ENCODE data around the gene ABHD17B.
"Not testable (repeated sequence)": the region's sequence is repeated elsewhere in the genome, so short reads cannot be mapped to it uniquely, and the experiment has no call there.

Gene ABHD17B

DNA sequence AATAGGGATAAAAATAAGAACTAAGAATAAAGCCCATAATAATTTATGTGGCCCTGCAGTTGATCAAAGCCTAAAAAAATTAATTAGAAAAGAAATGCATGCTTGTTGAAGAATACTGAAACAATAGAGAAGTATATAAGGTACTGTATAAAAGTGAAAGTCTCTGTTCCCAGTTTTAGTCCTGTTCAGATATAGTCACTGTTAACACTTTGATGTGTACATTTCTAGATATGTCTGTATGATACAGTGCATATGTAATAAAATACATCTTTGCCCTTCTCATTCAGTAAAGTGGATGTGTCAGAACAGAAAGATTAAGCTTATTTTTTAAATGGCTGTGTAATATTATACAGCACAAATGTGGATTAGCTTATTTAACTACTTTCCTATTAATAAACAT lies 4.5 kb upstream of the ABHD17B start:
- no peak for DNase-seq (ENCODE audit: low spot score)

DNA sequence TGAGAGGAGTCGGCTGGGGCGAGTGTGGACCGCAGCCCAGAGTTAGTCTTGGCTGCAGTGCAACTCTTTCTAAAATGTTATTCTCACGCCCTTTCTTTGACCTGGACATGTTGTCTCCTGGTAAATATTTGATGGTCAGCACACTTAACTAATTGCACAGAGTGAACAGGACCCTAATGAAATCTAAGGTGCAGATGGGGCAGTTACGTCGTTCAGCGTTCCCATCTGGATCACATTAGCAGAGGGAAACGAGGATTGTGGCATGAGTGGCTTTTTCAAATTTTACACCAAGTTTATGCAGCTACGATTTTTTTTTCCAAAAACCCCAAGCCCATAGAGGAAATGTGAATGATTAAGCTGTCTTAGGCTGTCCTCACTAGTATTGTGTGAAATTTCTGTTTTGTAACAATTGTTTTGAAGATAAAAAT lies 929 bp upstream of the ABHD17B start:
- DNase-seq (ENCODE audit: low spot score), result no peak

DNA sequence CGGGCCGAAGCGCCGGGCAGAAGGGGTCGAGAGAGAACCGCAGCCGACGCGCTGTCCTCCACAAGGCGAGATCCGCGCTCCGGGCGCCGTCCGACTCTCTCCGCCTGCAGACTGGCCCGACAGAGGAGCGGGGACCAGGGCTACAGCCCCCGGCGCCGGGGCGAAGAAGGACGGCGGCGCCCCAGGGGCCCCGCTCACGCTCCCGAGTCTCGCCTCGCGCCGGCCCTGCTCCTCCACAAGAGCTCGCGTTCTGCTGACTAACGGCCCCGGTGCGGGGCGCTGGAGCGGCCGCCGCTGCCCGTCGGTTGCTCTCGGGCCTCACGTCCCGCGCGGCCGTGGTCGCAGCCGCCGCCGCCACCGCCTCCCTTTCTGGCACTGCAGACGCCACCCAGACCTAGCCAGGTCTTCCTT lies 338 bp downstream of the ABHD17B start:
- no peak for DNase-seq (ENCODE audit: low spot score)

DNA sequence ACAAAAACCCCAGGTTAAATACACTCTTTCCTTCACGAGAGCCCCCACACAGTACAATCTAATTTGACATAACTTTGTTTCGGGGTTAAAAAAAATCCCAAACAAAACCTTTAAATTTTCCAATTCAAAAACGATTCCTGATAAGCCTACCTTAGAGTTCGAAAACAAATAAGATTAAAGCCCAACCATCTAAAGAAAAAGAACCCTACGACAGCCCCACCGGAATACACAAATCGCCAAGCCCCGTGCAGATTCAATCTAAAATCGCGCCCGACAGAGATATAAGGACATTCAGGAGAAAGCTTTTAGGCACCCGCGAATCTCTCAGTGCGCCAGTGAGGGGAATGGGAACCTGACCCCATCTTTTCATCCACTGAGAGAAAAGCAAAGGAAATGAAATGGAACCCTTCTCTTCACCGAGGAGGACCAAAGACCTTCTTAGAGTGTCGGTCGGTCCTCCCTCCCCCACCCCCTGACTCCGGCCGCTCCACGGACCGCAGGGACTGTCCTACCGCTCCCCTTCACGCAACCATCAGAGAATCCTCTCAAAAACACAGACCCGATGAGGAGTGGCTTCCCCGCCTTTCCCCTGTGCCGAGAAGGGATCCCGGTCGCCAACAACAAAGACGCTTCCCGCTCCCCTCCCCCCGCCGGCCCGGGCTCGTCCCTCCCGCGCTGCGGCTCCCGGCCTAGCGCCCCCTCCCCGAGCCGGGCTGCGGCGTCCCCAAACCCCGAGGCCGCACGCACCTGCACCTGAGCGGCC lies 925 bp downstream of the ABHD17B start:
- DNase-seq (ENCODE audit: low spot score), result peak; percentile 65

DNA sequence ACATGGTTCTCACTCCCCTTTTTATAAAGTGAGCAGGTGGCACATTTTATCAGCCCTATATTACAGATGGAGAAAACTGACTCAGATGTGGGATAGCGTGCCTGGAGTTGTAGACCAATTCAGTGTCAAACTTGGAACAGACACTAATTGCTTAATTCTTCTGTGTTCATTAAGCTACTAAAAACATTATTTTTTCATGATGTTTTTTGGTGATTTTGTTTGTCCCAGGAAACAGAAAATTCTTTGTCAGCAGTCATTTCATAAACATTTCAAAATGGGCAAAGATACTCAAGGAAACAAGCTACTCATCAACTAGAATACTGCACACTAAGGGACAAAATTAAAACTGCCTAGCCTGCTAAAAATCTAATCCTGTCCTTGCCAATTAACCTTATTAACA lies 2.2 kb downstream of the ABHD17B start:
- peak; percentile 12 for DNase-seq (ENCODE audit: low spot score)

DNA sequence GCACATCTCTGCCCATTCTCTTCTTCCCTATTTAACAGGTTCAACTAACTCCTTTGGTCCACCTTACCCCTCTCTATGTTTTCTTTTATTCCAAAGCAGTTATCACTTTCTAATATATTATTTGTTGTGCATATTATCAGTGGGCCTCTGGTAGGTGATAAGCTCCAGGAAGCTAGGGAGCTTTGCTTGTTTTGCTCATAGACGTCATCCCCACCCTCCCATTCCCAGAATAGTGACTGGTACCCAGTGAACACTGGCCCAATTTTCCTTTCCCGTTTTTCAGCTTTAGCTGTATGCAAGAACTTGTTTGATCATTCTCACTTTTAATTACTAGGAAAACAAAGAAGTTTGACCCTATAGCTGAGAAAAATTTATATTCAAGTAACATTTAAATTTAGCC lies 6.9 kb downstream of the ABHD17B start:
- no peak for DNase-seq (ENCODE audit: low spot score)

DNA sequence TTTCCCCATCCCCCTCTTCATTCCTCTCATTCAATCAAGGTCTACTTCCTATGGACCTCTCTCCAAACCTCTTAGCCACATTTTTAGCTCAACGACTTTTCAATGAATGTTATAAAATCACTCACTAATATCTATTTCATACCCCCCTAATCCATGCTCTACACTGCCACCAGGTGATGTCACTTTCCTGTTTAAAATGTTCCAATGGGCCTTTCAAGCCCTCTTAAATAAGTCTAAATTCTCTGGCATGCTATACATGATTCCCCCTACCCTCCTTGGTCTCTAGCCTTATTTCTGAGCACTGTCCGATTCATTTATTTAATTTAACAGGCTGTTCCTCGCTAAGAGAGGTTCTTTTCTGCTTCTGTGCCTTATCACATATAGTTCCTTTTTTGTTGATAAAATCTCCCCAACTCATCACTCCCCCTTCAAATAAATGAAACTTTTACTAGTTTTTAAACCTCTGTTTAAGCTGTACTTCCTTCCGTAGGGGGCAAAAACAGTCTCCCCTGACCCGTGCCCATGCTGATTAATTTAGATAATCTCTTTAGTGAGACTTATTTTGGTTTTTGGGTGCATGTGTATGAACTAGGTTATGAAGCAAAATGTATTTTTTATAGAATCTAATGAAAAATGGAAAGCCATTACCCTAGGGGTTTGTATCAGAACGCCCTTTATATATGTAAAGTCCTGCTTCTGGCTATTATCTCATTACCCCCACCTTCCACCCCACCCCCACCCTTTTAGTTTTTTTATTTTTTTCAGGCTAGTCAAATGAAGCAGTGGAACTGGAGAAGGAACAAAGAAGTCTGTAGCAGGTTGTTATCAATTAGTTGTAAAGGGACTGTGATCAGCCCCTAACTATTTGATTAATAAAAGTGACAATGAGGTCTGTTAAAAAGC lies 9.0 kb downstream of the ABHD17B start:
- peak; percentile 52 for DNase-seq (ENCODE audit: low spot score)

DNA sequence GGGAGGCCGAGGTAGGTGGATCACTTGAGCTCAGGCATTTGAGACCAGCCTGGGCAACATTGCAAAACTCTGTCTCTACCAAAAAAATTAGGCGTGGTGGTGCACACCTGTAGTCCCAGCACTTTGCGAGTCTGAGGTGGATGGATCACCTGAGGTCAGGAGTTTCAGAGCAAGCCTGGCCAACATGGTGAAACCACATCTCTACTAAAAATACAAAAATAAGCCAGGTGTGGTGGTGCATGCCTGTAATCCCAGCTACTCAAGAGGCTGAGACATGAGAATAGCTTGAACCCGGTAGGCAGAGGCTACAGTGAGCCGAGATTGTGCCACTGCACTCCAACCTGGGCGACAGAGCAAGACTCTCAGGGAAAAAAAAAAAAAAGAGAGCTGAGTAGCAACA lies 12.2 kb downstream of the ABHD17B start:
- not testable (repeated sequence) for DNase-seq (ENCODE audit: low spot score)

DNA sequence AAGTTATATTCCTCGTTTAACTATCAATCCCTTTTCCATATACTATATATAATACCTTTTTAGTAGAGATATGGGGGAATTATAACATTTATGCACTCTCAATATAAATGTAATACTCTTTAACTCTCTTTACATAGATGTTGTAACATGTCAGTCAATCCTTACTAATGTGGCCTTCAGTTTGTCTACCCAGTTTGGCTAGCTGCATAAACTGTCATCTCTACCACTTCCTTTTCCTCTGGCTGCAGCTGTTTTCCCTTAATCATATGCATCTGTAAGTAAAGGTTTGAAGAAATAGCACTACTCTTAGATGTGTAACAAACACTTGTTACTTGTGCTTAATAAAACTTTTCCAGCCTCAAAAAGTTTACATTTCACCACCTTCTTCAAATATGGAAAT lies 13.4 kb downstream of the ABHD17B start:
- DNase-seq (ENCODE audit: low spot score), result peak; percentile 81

DNA sequence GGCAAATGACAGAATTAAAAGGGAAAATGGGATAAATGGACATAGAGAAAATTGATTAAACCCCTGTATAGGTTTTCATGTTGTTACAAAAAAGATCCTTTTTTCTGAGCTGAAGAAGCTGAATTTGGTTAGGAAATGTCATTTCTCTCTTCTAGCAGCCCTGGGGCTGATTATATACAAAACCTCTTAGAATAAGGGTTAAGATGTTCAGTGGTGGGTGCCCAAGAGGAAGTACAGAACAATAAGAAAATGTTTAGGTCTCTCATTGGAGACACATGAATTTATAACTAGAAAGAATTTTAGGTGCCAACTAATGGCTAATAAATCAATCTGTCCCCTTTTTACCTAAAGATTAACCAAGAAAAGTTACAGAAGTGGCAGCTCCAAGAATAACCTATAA lies 14.2 kb downstream of the ABHD17B start:
- DNase-seq (ENCODE audit: low spot score), result peak; percentile 39

DNA sequence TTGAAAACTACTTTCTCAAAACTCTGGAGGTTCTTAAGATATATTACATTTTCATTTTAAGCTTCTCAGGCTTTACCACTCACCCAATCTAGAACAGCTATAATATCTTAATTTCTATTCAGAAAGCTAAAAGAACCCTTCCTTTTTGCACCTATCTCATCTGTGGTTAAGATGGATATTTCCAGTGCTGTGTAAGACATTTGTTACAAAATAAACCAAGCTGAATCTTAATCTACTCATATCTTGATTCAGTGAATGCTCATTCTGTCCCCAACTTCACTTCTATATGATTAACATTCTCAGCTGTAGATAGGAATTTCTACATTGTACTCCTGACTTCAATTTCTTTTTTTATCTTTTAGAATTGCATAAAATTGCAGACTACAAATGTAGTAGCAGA lies 15.0 kb downstream of the ABHD17B start:
- DNase-seq (ENCODE audit: low spot score), result no peak

DNA sequence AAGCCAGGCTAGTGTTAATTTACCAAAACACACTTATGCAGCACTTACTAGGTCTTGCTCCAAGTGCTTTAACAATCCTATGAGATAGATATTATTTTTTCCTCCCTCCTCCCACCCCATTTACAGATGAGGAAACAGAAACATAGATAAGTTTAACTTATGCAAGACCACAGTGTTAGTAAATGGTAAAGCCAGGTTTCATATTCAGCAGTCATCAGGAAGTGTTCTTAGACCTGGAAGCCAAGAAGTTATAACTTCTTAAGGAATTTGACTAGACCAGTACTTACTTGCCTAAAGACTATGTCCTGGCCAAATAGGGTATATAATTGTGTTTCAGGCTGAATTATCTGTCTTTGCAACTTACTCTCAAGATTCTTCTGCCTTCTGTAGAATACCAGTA lies 15.9 kb downstream of the ABHD17B start:
- no peak for DNase-seq (ENCODE audit: low spot score)

DNA sequence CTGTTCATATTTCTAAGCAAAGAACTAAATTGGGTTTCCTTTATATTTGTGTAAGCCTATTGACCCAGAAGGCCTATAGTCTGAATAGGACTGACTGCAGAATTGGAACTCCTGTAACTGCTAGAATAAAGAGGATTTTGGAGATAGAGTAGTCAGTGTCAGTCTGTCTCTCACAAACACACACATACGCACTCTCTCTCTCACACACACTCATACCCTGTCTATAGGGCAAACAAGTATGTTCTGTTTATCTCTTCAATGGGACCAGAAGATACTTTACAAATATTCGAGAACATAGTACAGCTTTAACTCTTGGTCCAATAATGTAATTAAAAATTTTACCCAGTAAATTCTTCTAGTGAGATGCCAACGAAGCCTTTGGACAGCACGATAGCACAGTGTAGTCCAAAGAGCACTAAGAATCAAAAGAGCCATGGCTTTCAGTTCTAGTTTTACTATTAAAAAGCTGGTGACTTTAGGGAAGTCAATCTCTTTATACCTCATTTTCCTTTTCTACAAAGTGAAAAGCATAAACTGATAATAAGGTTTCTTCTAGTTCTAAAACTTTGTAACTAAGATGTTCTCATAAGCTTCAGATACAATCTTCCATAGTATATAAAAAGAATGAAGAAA lies 19.3 kb downstream of the ABHD17B start:
- DNase-seq (ENCODE audit: low spot score), result no peak

DNA sequence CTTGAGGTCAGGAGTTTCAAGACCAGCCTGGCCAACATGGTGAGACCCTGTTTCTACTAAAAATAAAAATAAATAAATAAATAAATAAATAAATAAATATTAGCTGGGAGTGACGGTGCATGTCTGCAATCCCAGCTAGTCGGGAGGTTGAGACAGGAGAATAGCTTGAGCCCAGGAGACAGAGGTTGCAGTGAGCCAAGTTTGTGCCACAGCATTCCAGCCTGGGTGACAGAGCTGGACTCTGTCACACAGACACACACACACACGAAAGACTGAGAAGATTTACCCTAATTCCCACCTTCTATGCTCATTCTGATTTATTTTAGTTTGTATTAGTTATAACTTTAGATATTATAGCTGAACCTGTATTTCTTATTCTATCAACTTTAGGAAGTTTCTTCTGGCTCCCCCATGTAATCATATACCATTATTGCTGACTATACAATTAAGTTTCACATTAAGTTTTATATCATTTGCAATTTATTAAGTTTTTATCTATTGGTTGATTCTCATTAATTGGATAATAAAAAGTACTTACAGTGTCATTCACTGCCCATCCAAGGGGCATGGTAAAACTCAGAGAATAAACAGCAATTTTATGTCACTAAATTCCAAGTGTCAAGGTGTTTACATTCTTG lies 20.8 kb downstream of the ABHD17B start:
- DNase-seq (ENCODE audit: low spot score), result no peak

DNA sequence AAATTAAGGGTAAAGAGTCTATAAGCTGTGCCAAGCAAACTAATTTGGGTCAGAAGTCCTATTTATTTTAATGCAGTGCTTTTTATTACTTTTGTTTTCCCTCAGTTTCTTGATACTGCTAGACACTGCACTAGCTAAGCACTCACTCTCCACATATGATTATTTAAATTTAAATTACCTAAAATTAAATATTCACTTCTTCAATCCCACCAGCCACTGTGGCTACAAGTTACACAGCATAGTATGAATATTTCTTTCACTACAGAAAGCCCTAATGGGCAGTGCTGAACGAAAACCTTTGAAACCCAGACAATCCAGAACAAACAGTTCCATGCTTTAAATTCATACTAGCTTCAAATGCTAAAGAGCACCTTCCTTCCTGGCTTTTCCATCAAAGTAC lies 23.6 kb downstream of the ABHD17B start:
- no peak for DNase-seq (ENCODE audit: low spot score)

DNA sequence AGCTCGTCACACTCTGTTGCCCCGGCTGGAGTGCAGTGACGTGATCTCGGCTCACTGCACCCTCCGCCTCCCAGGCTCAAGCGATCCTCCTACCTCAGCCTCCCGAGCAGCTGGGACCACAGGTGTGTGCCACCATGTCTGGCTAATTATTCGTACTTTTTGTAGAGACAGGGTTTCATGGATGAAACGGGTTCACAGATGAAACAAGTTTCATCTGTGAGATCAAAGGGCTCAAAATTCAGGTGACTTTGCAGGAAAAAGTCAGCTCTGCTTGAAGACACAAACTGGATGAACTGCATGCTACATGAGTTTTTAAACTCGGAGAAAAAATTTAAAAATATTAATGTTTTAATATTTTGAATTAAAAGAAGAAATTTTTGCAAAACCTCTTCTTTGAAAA lies 24.5 kb downstream of the ABHD17B start:
- DNase-seq (ENCODE audit: low spot score), result peak; percentile 28

DNA sequence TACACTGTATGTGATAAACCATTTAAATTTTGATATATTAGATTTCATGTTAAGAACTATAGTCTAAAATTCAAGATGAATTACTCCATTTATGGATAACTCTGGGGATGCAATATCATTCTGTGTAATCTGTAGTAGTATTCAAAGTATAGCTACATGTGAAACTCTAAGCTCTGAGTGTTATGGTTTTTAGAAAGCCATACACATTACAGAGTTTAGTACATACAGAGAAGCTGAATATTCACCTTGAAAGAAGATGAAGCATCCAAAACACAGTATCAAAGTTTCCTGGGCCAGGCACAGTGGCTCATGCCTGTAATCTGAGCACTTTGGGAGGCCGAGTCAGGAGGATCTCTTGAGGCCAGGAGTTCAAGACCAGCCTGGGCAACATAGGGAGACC lies 25.0 kb downstream of the ABHD17B start:
- DNase-seq (ENCODE audit: low spot score), result peak; percentile 32

DNA sequence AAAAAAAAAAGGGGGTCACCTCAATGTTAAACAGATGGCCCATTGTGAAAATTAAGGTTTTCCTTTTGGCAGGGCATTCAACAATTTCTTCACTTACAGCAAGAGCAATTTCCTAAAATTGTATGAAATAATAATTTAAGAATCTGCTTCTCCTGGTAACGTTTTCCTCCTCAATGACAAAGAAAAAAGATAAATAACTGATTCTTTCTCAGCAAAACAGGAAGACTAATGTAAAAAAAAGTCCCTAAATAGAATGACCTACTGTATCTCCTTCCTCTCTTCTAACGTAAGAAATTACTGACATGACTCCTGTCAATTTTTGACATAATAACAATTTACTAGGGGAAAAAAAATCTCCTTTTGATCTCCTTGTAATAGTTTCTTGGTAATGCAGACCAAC lies 25.5 kb downstream of the ABHD17B start:
- DNase-seq (ENCODE audit: low spot score), result peak; percentile 34

DNA sequence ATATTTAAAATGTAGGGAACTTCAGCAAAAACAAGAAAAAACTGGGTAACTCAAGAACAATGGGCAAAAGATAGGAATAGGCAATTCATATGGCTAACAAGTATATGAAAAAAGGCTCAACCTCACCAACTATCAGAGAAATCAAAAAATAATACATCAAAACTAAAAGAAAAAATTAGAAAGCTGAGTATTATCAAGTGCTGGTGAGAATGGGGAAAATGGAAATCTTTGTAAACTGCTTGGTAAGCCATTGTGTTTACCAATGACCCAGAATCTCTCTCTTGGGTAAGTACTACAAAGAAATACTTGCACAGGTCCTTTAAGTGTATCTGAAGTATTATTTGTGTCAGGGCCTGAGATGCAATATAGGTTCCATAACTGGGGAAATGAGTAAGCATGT lies 27.0 kb downstream of the ABHD17B start:
- no peak for DNase-seq (ENCODE audit: low spot score)

DNA sequence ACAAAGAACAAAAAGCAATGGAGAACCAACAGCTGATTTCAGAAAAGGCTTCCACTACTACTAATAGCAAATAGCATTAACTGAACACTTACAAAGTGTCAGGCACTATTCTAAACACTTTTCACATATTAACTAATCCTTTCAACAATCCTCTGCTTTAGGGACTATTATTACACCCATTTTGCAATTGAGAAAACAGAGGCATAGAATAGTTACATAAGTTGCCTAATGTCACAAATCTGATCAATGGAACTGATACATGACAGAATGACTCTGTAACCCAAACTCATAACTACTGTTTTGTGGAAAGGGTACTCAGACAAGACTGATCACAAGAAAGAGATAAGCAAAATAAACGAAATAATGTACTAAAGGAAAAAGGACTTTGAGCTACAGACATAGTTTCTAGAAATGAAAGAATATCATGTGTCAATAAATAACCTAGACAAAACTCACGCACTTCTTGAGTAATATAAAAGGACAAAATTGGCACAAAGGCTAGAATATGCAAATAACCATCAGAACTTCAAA lies 31.3 kb downstream of the ABHD17B start:
- DNase-seq (ENCODE audit: low spot score), result no peak

DNA sequence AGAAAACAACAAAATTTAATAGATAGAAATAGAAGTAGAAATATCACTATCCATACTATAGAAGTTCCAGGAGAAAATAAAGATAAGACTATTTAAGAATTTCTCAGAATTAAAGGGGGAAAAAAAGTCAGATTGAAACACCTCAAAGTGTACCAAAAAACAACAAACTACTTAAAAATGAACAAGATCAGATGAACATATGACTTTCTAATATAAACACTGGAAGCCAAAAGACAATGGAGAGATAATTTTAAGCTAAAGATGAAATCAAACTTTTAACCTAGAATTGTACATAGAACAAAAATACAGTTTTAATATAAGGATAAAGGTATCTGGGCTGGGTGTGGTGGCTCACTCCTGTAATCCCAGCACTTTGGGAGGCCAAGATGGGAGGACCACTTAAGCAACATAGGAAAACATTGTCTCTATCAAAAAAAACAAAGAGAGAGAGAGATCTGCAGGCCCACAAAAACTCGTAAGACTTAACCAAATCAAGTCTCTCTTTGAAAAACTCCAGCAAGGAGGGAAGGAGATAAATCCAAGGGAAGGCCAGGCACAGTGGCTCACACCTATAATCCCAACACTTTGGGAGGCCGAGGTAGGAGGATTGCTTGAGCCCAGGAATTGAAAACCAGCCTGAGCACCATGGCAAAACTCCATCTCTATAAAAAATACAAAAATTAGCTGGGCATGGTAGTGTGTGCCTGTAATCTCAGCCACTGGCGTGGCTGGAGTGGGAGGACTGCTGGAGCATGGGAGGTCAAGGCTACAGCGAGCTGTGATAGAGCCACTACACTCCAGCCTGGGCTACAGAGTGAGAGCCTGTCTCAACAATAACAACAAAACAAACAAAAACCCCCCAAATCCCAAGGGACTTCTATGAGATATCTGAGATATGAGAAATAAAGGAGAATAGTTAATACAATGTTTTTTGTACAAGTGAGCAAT lies 32.4 kb downstream of the ABHD17B start:
- DNase-seq (ENCODE audit: low spot score), result no peak
